ENCODE measurements around the gene MYO1E. TPM values are rescaled to one million over a fixed set of nuclear protein-coding genes. Genes with fewer than 3 reads are reported as not detected.

MYO1E gene
- polyA plus RNA-seq, 4 donors: 32.3 to 164 (median 104) TPM

DNA sequence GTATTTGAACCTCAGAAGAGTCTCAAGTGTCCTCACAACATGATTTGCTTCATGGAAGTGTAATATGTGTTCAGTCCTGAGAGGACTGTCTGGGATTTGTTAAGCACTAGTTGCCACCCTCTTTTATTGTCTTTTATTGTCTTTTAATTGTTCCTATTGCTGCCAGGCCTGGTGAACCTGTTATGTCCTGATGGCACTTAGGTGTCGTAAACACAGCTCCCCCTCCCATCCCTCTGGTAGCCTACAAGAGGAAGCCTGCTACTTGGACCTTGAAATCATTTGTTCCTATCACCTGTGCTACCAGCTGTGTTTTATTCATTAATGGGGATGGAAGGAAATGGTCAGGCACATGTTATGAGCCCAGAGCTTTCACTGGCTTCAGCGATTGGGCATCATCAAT, 248.4 kb downstream of the MYO1E start:
- peaks cover 0 to 2% of the 10 kb centered on the region in 2 donors for H3K9me3 ChIP-seq (ENCODE audit: control insufficient read depth in 2 of 2, insufficient read depth in 1 of 2, low read depth in 1 of 2, low read length in 1 of 2)
- no peak overlapping the region for H3K4me3 ChIP-seq (ENCODE audit: low read depth in 1 of 3, low read length in 3 of 3)
- H3K36me3 ChIP-seq (ENCODE audit: control insufficient read depth in 3 of 3, insufficient read depth in 2 of 3, low read depth in 1 of 3, low read length in 3 of 3): peaks cover 0 to 10% (median 0%) of the 10 kb centered on the region in 3 donors
- WGBS, 3 donors: 24 to 71% (median 46%) methylated on average over 2 of the region's 2 CpGs
- peak overlapping the region in 1 of 3 donors; percentile 6 for H3K27ac ChIP-seq (ENCODE audit: low read depth in 1 of 3, low read length in 2 of 3)
- no peaks in the 10 kb centered on the region for H3K4me1 ChIP-seq (ENCODE audit: control insufficient read depth in 3 of 3, insufficient read depth in 2 of 3, low read depth in 1 of 3, low read length in 2 of 3)
- no peaks in the 10 kb centered on the region for H3K27me3 ChIP-seq (ENCODE audit: control insufficient read depth in 3 of 3, insufficient read depth in 3 of 3, low read length in 3 of 3)
- peak; percentile 39 to 78 for DNase-seq
- FAIRE-seq: no peak

DNA sequence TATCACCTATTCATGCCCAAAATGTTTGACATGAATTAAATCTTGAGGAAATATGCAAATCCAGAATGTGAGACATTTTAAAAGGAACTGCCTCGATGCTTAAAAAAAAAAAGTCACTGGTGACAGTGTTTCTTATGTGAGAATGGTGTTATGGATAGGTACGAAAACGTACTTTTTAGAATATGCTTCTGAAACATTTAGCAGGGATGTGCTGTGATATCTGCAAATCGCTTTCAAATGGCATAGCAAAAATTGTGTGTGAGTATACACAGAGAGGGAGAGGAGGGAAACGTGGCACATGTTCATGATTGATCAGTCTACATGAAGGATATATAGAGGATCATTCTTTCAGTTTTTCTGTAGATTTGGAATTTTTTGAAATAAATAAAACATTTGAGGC, 251.7 kb downstream of the MYO1E start:
- FAIRE-seq: no peak
- Histone ChIP-seq H3K9me3 (ENCODE audit: control insufficient read depth in 2 of 2, insufficient read depth in 1 of 2, low read depth in 1 of 2, low read length in 1 of 2) (peaks cover 0 to 2% of the 10 kb centered on the region in 2 donors), H3K4me1 (ENCODE audit: control insufficient read depth in 3 of 3, insufficient read depth in 2 of 3, low read depth in 1 of 3, low read length in 2 of 3) (no peaks in the 10 kb centered on the region), H3K36me3 (ENCODE audit: control insufficient read depth in 3 of 3, insufficient read depth in 2 of 3, low read depth in 1 of 3, low read length in 3 of 3) (peaks cover 0 to 22% (median 0%) of the 10 kb centered on the region in 3 donors), H3K27me3 (ENCODE audit: control insufficient read depth in 3 of 3, insufficient read depth in 3 of 3, low read length in 3 of 3) (no peaks in the 10 kb centered on the region), H3K27ac (ENCODE audit: low read depth in 1 of 3, low read length in 2 of 3) (no peak overlapping the region), H3K4me3 (ENCODE audit: low read depth in 1 of 3, low read length in 3 of 3) (no peak overlapping the region)
- 93 to 96% (median 93%) methylated on average over 5 of the region's 5 CpGs for WGBS, 3 donors
- no peak for DNase-seq

DNA sequence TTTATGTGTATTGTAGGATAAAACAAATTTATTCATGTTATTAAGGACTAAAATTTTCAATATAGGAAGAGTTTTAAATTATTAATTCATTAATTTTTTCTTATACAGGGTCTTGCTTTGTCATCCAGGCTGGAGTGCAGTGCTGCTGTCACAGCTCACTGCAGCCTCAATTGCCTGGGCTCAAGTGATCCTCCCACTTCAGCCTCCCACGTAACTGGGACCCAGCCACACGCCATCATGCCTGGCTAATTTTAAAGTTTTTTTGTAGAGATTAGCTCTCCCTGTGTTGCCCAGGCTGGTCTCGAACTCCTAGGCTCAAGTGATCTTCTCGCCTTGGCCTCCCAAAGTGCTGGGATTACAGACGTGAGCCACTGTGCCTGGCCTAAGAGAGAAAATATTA, 253.0 kb downstream of the MYO1E start:
- no peaks in the 10 kb centered on the region for H3K9me3 ChIP-seq (ENCODE audit: control insufficient read depth in 2 of 2, insufficient read depth in 1 of 2, low read depth in 1 of 2, low read length in 1 of 2)
- H3K4me3 ChIP-seq (ENCODE audit: low read depth in 1 of 3, low read length in 3 of 3): no peak overlapping the region
- no peaks in the 10 kb centered on the region for H3K27me3 ChIP-seq (ENCODE audit: control insufficient read depth in 3 of 3, insufficient read depth in 3 of 3, low read length in 3 of 3)
- 93 to 96% (median 95%) methylated on average over 5 of the region's 5 CpGs for WGBS, 3 donors
- H3K4me1 ChIP-seq (ENCODE audit: control insufficient read depth in 3 of 3, insufficient read depth in 2 of 3, low read depth in 1 of 3, low read length in 2 of 3): no peaks in the 10 kb centered on the region
- H3K36me3 ChIP-seq (ENCODE audit: control insufficient read depth in 3 of 3, insufficient read depth in 2 of 3, low read depth in 1 of 3, low read length in 3 of 3): peaks cover 0 to 22% (median 3%) of the 10 kb centered on the region in 3 donors
- no peak for FAIRE-seq
- H3K27ac ChIP-seq (ENCODE audit: low read depth in 1 of 3, low read length in 2 of 3): no peak overlapping the region
- DNase-seq: no peak

DNA sequence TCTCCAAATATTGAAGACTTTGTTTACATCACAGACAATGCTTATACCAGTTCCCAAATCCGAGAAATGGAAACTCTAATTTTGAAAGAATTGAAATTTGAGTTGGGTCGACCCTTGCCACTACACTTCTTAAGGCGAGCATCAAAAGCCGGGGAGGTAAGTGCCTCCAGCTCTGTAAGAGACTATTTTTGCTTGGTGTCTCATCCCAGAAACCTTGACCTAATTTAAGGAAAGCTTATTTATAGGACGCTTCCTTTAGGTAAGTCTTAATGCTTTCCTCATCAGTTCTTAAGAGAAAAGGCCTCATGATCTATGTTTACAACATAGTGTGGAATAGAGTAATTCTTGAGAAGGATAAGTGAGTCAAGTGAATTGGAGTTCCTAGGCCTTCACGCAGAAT, 255.9 kb downstream of the MYO1E start:
- no peak for FAIRE-seq
- WGBS, 3 donors: 95 to 98% (median 97%) methylated on average over 6 of the region's 6 CpGs
- DNase-seq: no peak

DNA sequence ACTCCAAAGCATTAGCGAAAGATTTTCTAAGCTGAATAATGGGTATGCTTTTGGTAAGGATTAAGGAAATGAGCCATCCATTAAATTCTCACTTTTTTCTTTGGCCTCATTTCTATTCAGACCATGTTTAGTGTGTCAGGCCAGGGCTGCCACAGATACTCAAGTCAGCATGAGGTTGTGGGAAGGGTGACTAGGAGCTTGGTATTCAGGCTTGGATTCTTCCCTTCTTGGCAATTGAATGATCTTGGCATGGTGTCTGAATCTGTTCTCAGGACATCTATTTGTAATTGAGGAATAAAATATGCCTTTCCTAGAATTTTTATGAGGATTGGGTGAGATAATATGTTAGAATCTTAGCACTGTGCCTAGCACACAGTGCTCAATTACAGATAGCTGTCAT, 256.5 kb downstream of the MYO1E start:
- no peaks in the 10 kb centered on the region for H3K27me3 ChIP-seq (ENCODE audit: control insufficient read depth in 3 of 3, insufficient read depth in 3 of 3, low read length in 3 of 3)
- H3K4me3 ChIP-seq (ENCODE audit: low read depth in 1 of 3, low read length in 3 of 3): no peak overlapping the region
- FAIRE-seq (no peak), DNase-seq (no peak)
- H3K4me1 ChIP-seq (ENCODE audit: control insufficient read depth in 3 of 3, insufficient read depth in 2 of 3, low read depth in 1 of 3, low read length in 2 of 3): no peaks in the 10 kb centered on the region
- H3K36me3 ChIP-seq (ENCODE audit: control insufficient read depth in 3 of 3, insufficient read depth in 2 of 3, low read depth in 1 of 3, low read length in 3 of 3): peaks cover 0 to 20% (median 3%) of the 10 kb centered on the region in 3 donors
- WGBS, 3 donors: 100% methylated on average over 1 of the region's 1 CpG
- no peak overlapping the region for H3K27ac ChIP-seq (ENCODE audit: low read depth in 1 of 3, low read length in 2 of 3)
- no peaks in the 10 kb centered on the region for H3K9me3 ChIP-seq (ENCODE audit: control insufficient read depth in 2 of 2, insufficient read depth in 1 of 2, low read depth in 1 of 2, low read length in 1 of 2)

More for the DNA sequence above, 255.9 kb downstream of the MYO1E start:
- Histone ChIP-seq H3K9me3 (ENCODE audit: control insufficient read depth in 2 of 2, insufficient read depth in 1 of 2, low read depth in 1 of 2, low read length in 1 of 2) (no peaks in the 10 kb centered on the region), H3K27ac (ENCODE audit: low read depth in 1 of 3, low read length in 2 of 3) (no peak overlapping the region), H3K4me3 (ENCODE audit: low read depth in 1 of 3, low read length in 3 of 3) (no peak overlapping the region), H3K36me3 (ENCODE audit: control insufficient read depth in 3 of 3, insufficient read depth in 2 of 3, low read depth in 1 of 3, low read length in 3 of 3) (peaks cover 0 to 19% (median 3%) of the 10 kb centered on the region in 3 donors), H3K27me3 (ENCODE audit: control insufficient read depth in 3 of 3, insufficient read depth in 3 of 3, low read length in 3 of 3) (no peaks in the 10 kb centered on the region), H3K4me1 (ENCODE audit: control insufficient read depth in 3 of 3, insufficient read depth in 2 of 3, low read depth in 1 of 3, low read length in 2 of 3) (no peaks in the 10 kb centered on the region)

DNA sequence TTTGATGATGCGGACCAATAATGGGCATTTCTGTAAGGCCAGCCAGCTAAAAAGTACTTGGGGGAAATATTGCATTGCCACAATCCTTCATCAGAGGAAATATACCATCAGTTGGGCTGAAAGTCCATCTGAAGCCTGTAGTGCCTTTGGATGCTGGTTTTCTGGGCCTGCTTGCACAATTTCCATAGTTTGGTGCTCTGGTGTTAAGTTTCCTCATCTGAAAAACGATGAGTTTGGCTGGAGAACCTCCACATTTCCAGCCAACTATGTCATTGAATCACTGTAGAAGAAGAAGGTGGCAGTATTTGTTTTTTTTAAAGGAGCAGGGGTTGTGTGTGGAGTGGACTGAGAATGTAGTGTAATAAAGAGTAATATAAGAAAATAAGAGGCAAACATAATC, 257.6 kb downstream of the MYO1E start:
- peaks cover 0 to 22% (median 3%) of the 10 kb centered on the region in 3 donors for H3K36me3 ChIP-seq (ENCODE audit: control insufficient read depth in 3 of 3, insufficient read depth in 2 of 3, low read depth in 1 of 3, low read length in 3 of 3)
- FAIRE-seq (no peak), DNase-seq (no peak)
- 71 to 77% (median 73%) methylated on average over 2 of the region's 2 CpGs for WGBS, 3 donors
- no peaks in the 10 kb centered on the region for H3K27me3 ChIP-seq (ENCODE audit: control insufficient read depth in 3 of 3, insufficient read depth in 3 of 3, low read length in 3 of 3)
- H3K4me3 ChIP-seq (ENCODE audit: low read depth in 1 of 3, low read length in 3 of 3): no peak overlapping the region
- no peaks in the 10 kb centered on the region for H3K9me3 ChIP-seq (ENCODE audit: control insufficient read depth in 2 of 2, insufficient read depth in 1 of 2, low read depth in 1 of 2, low read length in 1 of 2)
- no peak overlapping the region for H3K27ac ChIP-seq (ENCODE audit: low read depth in 1 of 3, low read length in 2 of 3)
- no peaks in the 10 kb centered on the region for H3K4me1 ChIP-seq (ENCODE audit: control insufficient read depth in 3 of 3, insufficient read depth in 2 of 3, low read depth in 1 of 3, low read length in 2 of 3)

DNA sequence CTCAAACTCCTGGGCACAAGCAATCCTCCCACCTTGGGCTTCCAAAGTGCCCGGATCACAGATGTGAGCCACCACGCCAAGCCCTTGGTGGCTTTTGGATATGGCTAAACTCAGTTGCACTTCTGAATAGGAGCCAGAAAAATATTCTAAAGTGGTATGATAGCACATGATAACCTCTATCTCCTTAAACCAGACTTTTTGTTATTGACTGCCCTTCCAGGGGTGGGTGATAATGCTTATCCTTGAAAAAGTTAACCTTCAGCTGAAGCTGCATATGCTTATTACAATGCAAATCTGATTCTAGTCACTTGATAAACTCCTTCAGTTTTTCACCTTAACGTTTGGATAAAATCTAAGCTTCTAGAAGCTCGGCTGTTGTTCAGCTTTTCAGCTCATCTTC, 261.4 kb downstream of the MYO1E start:
- H3K9me3 ChIP-seq (ENCODE audit: control insufficient read depth in 2 of 2, insufficient read depth in 1 of 2, low read depth in 1 of 2, low read length in 1 of 2): no peaks in the 10 kb centered on the region
- no peak overlapping the region for H3K4me3 ChIP-seq (ENCODE audit: low read depth in 1 of 3, low read length in 3 of 3)
- H3K27ac ChIP-seq (ENCODE audit: low read depth in 1 of 3, low read length in 2 of 3): no peak overlapping the region
- FAIRE-seq (no peak), DNase-seq (no peak)
- H3K4me1 ChIP-seq (ENCODE audit: control insufficient read depth in 3 of 3, insufficient read depth in 2 of 3, low read depth in 1 of 3, low read length in 2 of 3): no peaks in the 10 kb centered on the region
- H3K27me3 ChIP-seq (ENCODE audit: control insufficient read depth in 3 of 3, insufficient read depth in 3 of 3, low read length in 3 of 3): no peaks in the 10 kb centered on the region
- peaks cover 0 to 6% (median 3%) of the 10 kb centered on the region in 3 donors for H3K36me3 ChIP-seq (ENCODE audit: control insufficient read depth in 3 of 3, insufficient read depth in 2 of 3, low read depth in 1 of 3, low read length in 3 of 3)
- WGBS, 3 donors: 90 to 92% (median 90%) methylated on average over 4 of the region's 4 CpGs

DNA sequence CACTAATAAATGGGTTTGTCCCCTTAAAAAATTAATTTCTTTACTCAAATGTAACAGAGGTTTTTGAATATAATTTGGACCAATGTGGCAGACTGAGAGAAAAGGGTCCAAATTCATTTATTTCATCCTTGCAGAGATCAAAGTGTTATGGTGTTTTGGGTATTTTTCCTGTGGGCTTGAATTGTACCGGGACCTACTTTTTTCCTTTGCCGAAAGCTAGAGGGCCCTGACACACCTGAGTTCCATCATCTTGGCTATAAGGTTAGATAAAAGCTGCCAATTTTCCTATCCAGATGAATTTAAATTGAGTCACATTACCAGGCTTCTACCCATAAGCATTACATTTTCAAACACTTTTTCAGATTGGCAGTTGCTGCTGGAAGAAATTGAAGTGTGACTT, 266.8 kb downstream of the MYO1E start:
- FAIRE-seq: no peak
- Histone ChIP-seq H3K9me3 (ENCODE audit: control insufficient read depth in 2 of 2, insufficient read depth in 1 of 2, low read depth in 1 of 2, low read length in 1 of 2) (no peaks in the 10 kb centered on the region), H3K27ac (ENCODE audit: low read depth in 1 of 3, low read length in 2 of 3) (no peak overlapping the region), H3K4me3 (ENCODE audit: low read depth in 1 of 3, low read length in 3 of 3) (peak overlapping the region in 2 of 3 donors; percentile 77 to 91), H3K4me1 (ENCODE audit: control insufficient read depth in 3 of 3, insufficient read depth in 2 of 3, low read depth in 1 of 3, low read length in 2 of 3) (no peaks in the 10 kb centered on the region), H3K36me3 (ENCODE audit: control insufficient read depth in 3 of 3, insufficient read depth in 2 of 3, low read depth in 1 of 3, low read length in 3 of 3) (no peaks in the 10 kb centered on the region), H3K27me3 (ENCODE audit: control insufficient read depth in 3 of 3, insufficient read depth in 3 of 3, low read length in 3 of 3) (no peaks in the 10 kb centered on the region)
- WGBS, 3 donors: 7 to 30% (median 29%) methylated on average over 2 of the region's 2 CpGs
- DNase-seq: peak; percentile 16 to 18
